ENCODE measurements around the gene KCTD4.

Gene KCTD4

DNA sequence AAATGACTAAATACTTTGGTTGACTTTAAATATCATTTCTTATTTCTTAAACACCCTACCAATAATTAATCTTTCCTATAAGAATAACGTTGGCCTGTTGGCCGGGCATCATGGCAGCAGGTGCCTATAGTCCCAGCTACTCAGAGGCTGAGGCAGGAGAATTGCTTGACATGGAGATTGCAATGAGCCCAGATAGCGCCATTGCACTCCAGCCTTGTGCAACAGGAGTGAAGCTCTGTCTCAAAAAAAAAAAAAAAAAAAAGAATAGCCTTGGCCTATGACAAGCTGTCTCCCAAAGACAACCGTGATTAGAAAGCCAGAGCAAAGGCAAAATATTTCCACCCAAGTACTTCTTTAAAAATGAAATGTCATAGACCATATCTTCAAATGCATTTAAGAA, 24.5 kb upstream of the KCTD4 start:
- H3K4me3 ChIP-seq (ENCODE audit: low read length) = no peak overlapping the region
- TF ChIP-seq, protein P1, sequence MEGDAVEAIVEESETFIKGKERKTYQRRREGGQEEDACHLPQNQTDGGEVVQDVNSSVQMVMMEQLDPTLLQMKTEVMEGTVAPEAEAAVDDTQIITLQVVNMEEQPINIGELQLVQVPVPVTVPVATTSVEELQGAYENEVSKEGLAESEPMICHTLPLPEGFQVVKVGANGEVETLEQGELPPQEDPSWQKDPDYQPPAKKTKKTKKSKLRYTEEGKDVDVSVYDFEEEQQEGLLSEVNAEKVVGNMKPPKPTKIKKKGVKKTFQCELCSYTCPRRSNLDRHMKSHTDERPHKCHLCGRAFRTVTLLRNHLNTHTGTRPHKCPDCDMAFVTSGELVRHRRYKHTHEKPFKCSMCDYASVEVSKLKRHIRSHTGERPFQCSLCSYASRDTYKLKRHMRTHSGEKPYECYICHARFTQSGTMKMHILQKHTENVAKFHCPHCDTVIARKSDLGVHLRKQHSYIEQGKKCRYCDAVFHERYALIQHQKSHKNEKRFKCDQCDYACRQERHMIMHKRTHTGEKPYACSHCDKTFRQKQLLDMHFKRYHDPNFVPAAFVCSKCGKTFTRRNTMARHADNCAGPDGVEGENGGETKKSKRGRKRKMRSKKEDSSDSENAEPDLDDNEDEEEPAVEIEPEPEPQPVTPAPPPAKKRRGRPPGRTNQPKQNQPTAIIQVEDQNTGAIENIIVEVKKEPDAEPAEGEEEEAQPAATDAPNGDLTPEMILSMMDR (conservative IDR thresholded peaks at IDR 0.05; ENCODE audit: low read depth, low read length) = no peak
- DNase-seq (ENCODE audit: low read depth) = no peak

DNA sequence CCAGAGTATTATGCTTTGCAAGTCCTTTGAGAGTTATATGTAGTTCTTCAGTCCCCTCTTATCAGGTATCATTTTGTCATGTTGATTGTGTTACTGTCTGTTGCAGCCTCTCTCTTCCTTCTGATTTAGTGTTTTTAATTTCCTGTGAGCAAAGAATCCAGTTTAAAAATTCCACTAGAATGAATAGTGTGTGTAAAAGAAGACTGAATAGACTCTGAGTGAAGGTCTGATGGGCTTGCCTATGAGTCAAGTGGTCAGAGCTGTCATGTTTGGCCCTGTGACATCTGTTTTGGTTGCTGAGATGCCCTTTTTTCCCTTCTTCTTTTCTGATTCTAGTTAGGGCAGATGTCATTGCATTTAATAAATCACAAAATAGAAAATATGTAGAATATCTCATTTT, 23.3 kb upstream of the KCTD4 start:
- TF ChIP-seq, protein P1 (conservative IDR thresholded peaks at IDR 0.05; ENCODE audit: low read depth, low read length) = no peak
- H3K4me3 ChIP-seq (ENCODE audit: low read length) = no peak overlapping the region
- DNase-seq (ENCODE audit: low read depth) = no peak

DNA sequence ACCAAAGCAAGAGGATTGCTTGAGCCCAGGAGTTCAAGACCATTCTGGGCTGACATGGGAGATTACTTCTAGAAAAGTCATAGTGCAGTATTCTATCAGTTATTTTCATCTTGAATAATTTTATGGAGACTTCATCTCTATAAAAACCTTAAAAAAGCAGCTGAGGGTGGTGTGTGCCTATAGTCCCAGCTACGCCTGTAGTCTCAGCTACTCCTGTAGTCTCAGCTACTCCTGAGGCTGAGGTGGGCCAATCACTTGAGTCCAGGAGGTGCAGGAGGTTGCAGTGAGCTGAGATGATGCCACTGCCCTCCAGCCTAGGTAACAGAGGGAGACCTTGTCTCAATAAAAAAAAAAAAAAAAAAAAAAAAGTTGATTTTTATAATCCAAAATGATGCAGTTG, 22.1 kb upstream of the KCTD4 start:
- TF ChIP-seq, protein P1 (conservative IDR thresholded peaks at IDR 0.05; ENCODE audit: low read depth, low read length) = no peak
- H3K4me3 ChIP-seq (ENCODE audit: low read length) = no peak overlapping the region
- no peak for DNase-seq (ENCODE audit: low read depth)

DNA sequence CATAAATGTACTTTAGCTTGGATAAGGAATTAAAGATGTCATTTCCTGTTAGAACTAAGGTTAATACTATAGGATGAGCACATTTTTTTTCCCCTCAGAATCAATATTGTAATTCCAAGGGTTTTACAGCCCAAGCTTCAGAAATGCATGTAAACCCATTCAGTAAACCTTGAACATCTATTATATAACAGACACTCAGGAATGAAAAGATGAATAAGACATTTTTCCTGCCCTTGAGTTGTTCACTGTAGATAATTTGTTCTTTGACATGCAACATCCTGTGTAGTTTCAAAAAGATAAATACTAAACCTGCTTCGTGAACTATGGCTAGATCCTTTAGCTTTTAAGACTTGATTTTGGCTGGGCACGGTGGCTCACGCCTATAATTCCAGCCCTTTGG, 21.7 kb upstream of the KCTD4 start:
- TF ChIP-seq, protein P1 (conservative IDR thresholded peaks at IDR 0.05; ENCODE audit: low read depth, low read length) = no peak
- no peak for DNase-seq (ENCODE audit: low read depth)
- no peak overlapping the region for H3K4me3 ChIP-seq (ENCODE audit: low read length)

DNA sequence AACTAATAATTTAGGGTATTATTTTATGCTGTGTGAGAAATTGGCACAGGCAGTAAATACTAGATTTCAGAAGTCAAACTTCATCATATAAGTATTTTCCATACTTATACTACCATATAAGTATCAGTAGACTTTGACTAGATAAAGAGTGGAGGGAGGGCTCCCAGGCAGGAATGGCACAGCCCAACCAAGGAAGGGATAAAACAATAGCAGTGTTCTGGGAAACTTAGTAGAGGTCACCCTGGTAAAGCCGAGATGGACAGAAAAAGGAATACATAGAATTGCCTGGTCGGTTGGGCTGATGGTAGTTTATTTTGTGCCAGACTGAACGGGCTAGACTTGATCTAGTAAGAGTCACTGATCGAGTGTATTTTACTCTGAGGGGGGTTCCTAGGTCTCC, 19.6 kb upstream of the KCTD4 start:
- DNase-seq (ENCODE audit: low read depth) = no peak
- TF ChIP-seq, protein P1 (conservative IDR thresholded peaks at IDR 0.05; ENCODE audit: low read depth, low read length) = no peak
- H3K4me3 ChIP-seq (ENCODE audit: low read length) = no peak overlapping the region

DNA sequence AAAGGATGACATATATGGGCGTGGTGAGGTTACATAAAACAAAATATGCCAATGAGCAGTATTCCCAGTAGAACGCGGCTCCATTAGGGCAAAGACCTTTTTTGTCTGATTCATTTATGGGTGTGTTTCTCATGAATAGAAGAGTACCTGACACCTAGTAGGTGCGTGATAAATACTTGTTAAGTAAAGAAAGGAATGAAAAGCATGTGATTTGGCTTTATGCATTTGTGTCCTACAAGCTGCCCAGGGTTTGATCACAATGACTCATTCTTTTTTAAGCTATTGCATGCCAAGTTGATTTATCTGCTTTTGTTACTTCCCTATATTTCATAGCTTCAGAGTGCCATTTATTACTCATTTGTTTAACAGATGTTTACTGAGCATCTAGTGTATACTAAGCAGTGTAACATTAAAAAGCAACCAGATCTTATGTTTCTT, 19.1 kb upstream of the KCTD4 start:
- TF ChIP-seq, protein P1 (conservative IDR thresholded peaks at IDR 0.05; ENCODE audit: low read depth, low read length) = no peak
- peak; percentile 88 for DNase-seq (ENCODE audit: low read depth)
- no peak overlapping the region for H3K4me3 ChIP-seq (ENCODE audit: low read length)

DNA sequence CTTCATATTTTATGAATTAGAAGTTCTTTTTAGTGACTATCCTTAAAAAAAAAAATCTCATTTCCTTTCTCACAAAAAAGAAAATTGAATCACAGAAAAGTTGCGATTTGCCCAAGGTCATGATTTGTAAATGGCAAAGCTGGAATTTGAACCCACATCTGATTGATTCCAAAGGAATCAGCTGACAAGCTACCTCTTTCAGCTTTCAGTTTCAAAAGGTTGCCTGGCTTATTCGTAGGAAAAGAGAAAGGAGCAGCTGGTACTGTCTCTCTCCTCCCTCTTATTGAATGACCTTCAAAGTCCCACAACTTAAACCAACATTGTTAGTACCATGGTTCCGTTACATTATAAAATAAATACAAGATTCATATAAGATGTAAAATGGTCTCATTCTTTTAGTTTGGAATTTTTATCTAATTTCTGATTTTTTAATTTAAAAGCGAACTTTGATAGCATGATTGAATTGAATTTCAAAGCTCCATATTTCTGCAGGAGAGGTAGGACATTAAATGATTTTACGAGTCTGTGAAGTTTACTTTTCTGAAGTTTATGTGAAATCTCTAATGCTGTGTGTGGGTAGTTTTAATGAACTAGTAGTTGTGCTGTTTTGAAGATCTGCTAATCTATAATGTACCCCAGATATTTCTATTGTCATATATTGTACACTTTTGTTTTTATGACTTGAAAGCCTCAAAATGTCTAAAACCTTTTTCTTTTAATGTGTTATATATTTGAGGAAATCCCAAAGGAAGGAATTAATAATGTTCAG, 18.5 kb upstream of the KCTD4 start:
- no peak for DNase-seq (ENCODE audit: low read depth)
- H3K4me3 ChIP-seq (ENCODE audit: low read length) = no peak overlapping the region
- TF ChIP-seq, protein P1 (conservative IDR thresholded peaks at IDR 0.05; ENCODE audit: low read depth, low read length) = no peak

Data from retinal pigment epithelial cell (primary cell).